Measurements from ENCODE around the gene CXCL14. TPM values are rescaled to one million over a fixed set of nuclear protein-coding genes. Genes with fewer than 3 reads are reported as not detected.

CXCL14 gene
- polyA plus RNA-seq, 1 of the 3 experiments (the other 2 are of a cell fraction): 0.05 TPM

- H3K4me1 ChIP-seq (ENCODE audit: control insufficient read depth in 1 of 2, insufficient read depth in 2 of 2, low read depth in 1 of 2, low read length in 1 of 2): no peaks in the 10 kb centered on the region
- DNase-seq: no peak
- no peaks in the 10 kb centered on the region for H3F3A ChIP-seq (replicated peaks; ENCODE audit: insufficient read depth)
- H3K27ac ChIP-seq (ENCODE audit: low read depth in 2 of 2, low read length in 1 of 2): no peak overlapping the region
- H2AFZ ChIP-seq (ENCODE audit: low read depth): no peak overlapping the region
- H3K4me3 ChIP-seq (ENCODE audit: low read depth in 2 of 2, low read length in 1 of 2): no peak overlapping the region
- ChIA-PET POLR2A (no interaction called here), CTCF (no interaction called here)
- H4K20me1 ChIP-seq (ENCODE audit: insufficient read depth): no peaks in the 10 kb centered on the region
- WGBS (ENCODE audit: low lambda C conversion rate): 40% methylated on average over 1 of the region's 1 CpG
- no peaks in the 10 kb centered on the region for H3K9me2 ChIP-seq
- H3K4me2 ChIP-seq: no peak overlapping the region
- H3K27me3 ChIP-seq (ENCODE audit: insufficient read depth): no peaks in the 10 kb centered on the region
- H3K9ac ChIP-seq: no peak overlapping the region
- TF ChIP-seq NRF1 (IDR thresholded peaks at IDR 0.05; ENCODE audit: low read depth, low read length): no peak
- no peak for TF ChIP-seq RFX5 (IDR thresholded peaks at IDR 0.05; ENCODE audit: low read length)
- no peak for TF ChIP-seq MXI1 (IDR thresholded peaks at IDR 0.05; ENCODE audit: low read depth, low read length)
- TF ChIP-seq, protein P1, sequence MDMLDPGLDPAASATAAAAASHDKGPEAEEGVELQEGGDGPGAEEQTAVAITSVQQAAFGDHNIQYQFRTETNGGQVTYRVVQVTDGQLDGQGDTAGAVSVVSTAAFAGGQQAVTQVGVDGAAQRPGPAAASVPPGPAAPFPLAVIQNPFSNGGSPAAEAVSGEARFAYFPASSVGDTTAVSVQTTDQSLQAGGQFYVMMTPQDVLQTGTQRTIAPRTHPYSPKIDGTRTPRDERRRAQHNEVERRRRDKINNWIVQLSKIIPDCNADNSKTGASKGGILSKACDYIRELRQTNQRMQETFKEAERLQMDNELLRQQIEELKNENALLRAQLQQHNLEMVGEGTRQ (IDR thresholded peaks at IDR 0.05; ENCODE audit: borderline replicate concordance, low read depth, low read length): no peak
- TF ChIP-seq TCF12 (IDR thresholded peaks at IDR 0.05): no peak
- no peak for TF ChIP-seq FOSL2 (IDR thresholded peaks at IDR 0.05; ENCODE audit: borderline replicate concordance, low read depth)
- TF ChIP-seq RCOR1 (IDR thresholded peaks at IDR 0.05; ENCODE audit: low read length): no peak
- no peak for TF ChIP-seq GATA2 (CRISPR knock-in tag; IDR thresholded peaks at IDR 0.05)
- TF ChIP-seq CHD2 (IDR thresholded peaks at IDR 0.05; ENCODE audit: low read length, partially characterized antibody): no peak
- TF ChIP-seq ELF1 (IDR thresholded peaks at IDR 0.05): no peak
- TF ChIP-seq, protein P2, sequence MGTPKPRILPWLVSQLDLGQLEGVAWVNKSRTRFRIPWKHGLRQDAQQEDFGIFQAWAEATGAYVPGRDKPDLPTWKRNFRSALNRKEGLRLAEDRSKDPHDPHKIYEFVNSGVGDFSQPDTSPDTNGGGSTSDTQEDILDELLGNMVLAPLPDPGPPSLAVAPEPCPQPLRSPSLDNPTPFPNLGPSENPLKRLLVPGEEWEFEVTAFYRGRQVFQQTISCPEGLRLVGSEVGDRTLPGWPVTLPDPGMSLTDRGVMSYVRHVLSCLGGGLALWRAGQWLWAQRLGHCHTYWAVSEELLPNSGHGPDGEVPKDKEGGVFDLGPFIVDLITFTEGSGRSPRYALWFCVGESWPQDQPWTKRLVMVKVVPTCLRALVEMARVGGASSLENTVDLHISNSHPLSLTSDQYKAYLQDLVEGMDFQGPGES (IDR thresholded peaks at IDR 0.05; ENCODE audit: low read depth, low read length): no peak
- no peak for TF ChIP-seq SIN3A (IDR thresholded peaks at IDR 0.05; ENCODE audit: borderline replicate concordance, low read depth, low read length)
- TF ChIP-seq, protein P3, sequence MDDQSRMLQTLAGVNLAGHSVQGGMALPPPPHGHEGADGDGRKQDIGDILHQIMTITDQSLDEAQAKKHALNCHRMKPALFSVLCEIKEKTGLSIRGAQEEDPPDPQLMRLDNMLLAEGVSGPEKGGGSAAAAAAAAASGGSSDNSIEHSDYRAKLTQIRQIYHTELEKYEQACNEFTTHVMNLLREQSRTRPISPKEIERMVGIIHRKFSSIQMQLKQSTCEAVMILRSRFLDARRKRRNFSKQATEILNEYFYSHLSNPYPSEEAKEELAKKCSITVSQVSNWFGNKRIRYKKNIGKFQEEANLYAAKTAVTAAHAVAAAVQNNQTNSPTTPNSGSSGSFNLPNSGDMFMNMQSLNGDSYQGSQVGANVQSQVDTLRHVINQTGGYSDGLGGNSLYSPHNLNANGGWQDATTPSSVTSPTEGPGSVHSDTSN (IDR thresholded peaks at IDR 0.05): no peak
- TF ChIP-seq RAD21 (IDR thresholded peaks at IDR 0.05; ENCODE audit: low read length): no peak
- TF ChIP-seq GABPA (IDR thresholded peaks at IDR 0.05; ENCODE audit: low read depth): no peak
- no peak for TF ChIP-seq FOXM1 (IDR thresholded peaks at IDR 0.05; ENCODE audit: low read depth)
- TF ChIP-seq SMC3 (IDR thresholded peaks at IDR 0.05; ENCODE audit: low read depth, low read length): no peak
- no peak for TF ChIP-seq FOXJ3 (CRISPR knock-in tag; IDR thresholded peaks at IDR 0.05)
- no peak for TF ChIP-seq NFIC (IDR thresholded peaks at IDR 0.05; ENCODE audit: borderline replicate concordance)
- H3K9me3 ChIP-seq: no peaks in the 10 kb centered on the region
- H3K79me2 ChIP-seq (ENCODE audit: insufficient read depth): no peaks in the 10 kb centered on the region
- no peaks in the 10 kb centered on the region for H3K36me3 ChIP-seq (replicated peaks in 1 of 2; ENCODE audit: control insufficient read depth in 1 of 2, insufficient read depth in 2 of 2, low read length in 1 of 2)
Observed at GRCh38 chr5:135625486-135625885, 46.7 kb upstream of the CXCL14 start.
